ENCODE measurements around the gene BORCS5.
A peak's percentile ranks its signal among the peaks of the same experiment; 100 is the strongest.
"Not testable (repeated sequence)": the region's sequence is repeated elsewhere in the genome, so short reads cannot be mapped to it uniquely, and the experiment has no call there.

BORCS5 gene

DNA sequence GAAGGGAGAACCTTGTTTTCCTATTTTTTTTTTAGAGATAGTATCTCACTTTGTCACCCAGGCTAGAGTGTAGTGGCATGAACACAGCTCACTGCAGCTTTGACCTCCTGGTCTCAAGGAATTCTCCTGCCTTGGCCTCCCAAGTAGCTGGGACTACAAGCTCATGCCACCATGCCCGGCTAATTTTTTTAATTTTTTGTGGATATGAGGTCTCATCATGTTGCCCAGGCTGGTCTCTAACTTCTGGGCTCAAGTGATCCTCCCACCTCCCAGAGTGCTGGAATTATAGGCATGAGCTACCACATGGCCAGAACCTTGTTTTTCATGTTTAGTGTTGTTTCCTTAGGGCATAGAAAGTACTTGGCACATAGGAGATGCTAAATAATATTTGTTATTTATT lies 20.4 kb upstream of the BORCS5 start:
- H3K4me3 ChIP-seq (ENCODE audit: low read depth, low read length): no peak overlapping the region
- no peak for DNase-seq (ENCODE audit: low read depth)
- no peak for TF ChIP-seq CTCF (IDR thresholded peaks at IDR 0.05; ENCODE audit: low read depth, low read length, missing control alignments)

- TF ChIP-seq CTCF (IDR thresholded peaks at IDR 0.05; ENCODE audit: low read depth, low read length, missing control alignments): no peak
- no peak for DNase-seq (ENCODE audit: low read depth)
- no peak overlapping the region for H3K4me3 ChIP-seq (ENCODE audit: low read depth, low read length)
Measured at GRCh38 chr12:12338527-12339168, 18.2 kb upstream of the BORCS5 start.

DNA sequence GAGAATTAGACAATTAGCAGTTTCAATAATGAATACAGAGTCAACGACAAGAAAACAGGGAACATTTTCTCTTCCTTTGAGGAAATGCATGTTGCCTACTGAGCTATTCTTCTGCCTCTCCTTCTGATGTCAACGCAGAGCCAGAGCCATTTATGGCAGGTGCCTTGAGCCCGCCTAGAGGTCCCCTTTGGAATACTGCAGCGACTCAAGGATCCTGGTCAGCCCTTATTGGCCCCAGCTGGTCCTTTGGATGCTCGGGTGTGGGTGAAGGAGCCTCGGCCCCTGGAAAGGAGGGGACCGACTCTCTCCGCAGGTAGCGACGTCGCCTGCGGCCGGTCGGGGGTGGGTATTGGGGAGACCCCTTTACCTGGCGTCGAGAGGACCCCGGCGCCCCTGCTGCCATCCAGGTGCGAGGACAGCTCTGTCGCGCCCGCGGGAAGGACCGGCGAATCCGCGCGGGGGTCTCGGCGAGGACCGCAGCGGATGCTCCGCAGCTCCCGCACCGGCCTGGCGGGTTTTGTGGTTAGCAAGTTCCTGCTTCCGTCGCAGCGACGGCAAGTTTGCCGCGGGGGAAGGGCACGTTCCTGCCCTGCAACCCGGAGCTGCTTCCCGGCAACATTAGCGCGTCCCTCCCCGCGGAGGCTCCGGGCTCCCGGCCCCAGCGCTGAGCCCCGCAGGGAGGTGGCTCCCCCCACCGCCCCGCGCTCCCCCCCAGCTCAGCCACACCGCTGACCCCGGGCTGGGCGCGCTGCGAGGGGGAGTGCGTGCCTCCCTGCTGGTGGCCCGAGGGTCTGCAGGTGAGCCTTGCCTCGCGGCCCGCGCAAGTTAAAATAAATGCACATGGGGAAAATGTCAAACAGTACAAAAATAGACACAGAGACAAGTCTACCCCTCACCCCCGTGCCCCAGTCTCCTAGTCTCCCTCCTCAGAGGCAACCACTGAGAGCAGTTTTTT lies 6.9 kb upstream of the BORCS5 start, which contains the start of gene MANSC1:
Gene MANSC1 (minus strand): TSS at position 532 of the 955 bp plus-strand sequence. CDS start 6,928 bp downstream, outside the sequence.
- peak; percentile 51 for TF ChIP-seq CTCF (IDR thresholded peaks at IDR 0.05; ENCODE audit: low read depth, low read length, missing control alignments)
- no peak for DNase-seq (ENCODE audit: low read depth)
- peak within 1 kb of the TSS; percentile 62 for H3K4me3 ChIP-seq (ENCODE audit: low read depth, low read length)

GRCh38 chr12:12350868-12351463 lies 5.9 kb upstream of the BORCS5 start:
- no peak for DNase-seq (ENCODE audit: low read depth)
- no peak for TF ChIP-seq CTCF (IDR thresholded peaks at IDR 0.05; ENCODE audit: low read depth, low read length, missing control alignments)
- H3K4me3 ChIP-seq (ENCODE audit: low read depth, low read length): no peak overlapping the region

DNA sequence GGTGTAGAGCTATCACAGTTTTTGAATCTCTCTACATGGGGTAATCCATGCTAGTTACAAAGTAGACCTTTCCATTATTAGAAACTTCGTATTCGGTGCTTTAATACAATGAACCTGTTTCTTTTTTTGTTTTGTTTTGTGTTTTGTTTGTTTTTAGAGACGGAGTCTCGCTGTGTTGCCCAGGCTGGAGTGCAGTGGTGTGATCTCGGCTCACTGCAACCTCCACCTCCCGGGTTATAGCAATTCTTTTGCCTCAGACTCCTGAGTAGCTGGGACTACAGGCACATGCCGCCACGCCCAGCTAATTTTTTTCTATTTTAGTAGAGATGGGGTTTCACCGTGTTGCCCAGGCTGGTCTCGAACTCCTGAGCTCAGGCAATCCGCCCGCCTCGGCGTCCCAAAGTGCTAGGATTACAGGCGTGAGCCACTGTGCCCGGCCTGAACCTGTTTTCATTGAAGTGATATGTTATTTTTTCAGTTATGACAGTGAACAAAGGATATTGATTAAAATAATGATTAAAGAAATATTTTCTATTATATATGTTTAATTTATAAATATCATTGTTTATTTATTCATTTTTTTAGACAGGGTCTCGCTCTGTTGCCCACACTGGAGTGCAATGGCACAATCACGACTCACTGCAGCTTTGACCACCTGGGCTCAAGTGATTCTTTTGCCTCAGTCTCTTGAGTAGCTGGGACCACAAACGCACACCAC lies 5.3 kb upstream of the BORCS5 start:
- not testable (repeated sequence) for H3K4me3 ChIP-seq (ENCODE audit: low read depth, low read length); DNase-seq (ENCODE audit: low read depth)

DNA sequence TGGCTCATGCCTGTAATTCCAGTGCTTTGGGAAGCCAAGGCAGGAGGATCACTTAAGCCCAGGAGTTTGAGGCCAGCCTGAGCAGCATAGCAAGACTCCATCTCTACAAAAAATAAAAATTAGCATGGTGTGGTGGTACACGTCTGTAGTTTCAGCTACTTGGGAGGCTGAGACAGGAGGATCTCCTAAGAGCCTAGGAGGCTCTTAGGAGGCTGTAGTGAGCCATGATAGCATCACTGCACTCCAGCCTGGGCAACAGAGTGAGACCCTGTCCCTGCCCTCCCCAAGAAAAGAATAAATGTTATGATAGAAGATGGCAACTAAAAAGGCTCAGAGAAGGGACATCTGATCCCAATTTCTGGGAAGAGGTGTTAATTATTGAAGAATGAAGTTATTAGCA lies 3.6 kb upstream of the BORCS5 start:
- no peak for DNase-seq (ENCODE audit: low read depth)
- no peak overlapping the region for H3K4me3 ChIP-seq (ENCODE audit: low read depth, low read length)
- TF ChIP-seq CTCF (IDR thresholded peaks at IDR 0.05; ENCODE audit: low read depth, low read length, missing control alignments): no peak

DNA sequence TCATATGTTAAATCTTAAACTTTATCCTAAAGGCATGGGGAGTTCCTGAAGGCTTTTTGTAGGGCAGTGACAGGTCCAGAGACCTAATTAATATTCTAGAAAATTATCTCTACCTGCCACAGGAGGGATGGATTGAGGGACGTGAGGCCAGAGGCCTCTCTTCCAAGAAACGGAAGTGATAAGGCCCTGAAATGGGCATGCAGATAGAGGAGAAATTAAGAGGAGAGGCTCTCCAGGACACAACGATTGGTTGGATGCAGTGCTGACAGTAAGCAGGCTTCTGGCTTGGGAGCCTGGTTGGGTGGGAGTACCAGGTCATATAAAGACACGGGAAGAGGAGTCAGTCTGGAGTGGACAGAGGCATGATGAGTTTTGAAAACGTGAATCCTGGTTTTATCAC lies 3.1 kb upstream of the BORCS5 start:
- DNase-seq (ENCODE audit: low read depth): no peak
- no peak for TF ChIP-seq CTCF (IDR thresholded peaks at IDR 0.05; ENCODE audit: low read depth, low read length, missing control alignments)
- H3K4me3 ChIP-seq (ENCODE audit: low read depth, low read length): no peak overlapping the region
